ENCODE data around the gene FAM9C. TPM values are rescaled to one million over a fixed set of nuclear protein-coding genes. Genes with fewer than 3 reads are reported as not detected.
A peak's percentile ranks its signal among the peaks of the same experiment; 100 is the strongest.

FAM9C gene
- total and polyA plus RNA-seq, 2 donors (not counting 3 experiments of a cell fraction or from before 2014, with no cell fraction given) = not detected

- DNase-seq (ENCODE audit: low read depth, low spot score) = no peak
- no TSS peak for BruUV-seq (replicated peaks)
- Histone ChIP-seq H3K9ac (replicated peaks; ENCODE audit: extremely low read depth, insufficient read depth, low read length) (no peak overlapping the region), H2AFZ (ENCODE audit: low read depth, low read length) (no peak overlapping the region), H3K27me3 (ENCODE audit: control insufficient read depth in 2 of 2, insufficient read depth in 2 of 2, low read length in 2 of 2) (no peaks in the 10 kb centered on the region), H3K27ac (ENCODE audit: insufficient read depth, low read depth, low read length) (no peak overlapping the region), H3K4me1 (ENCODE audit: control insufficient read depth, extremely low read depth, insufficient read depth, low read length) (peaks cover 14% of the 10 kb centered on the region), H3K9me3 (replicated peaks; ENCODE audit: control insufficient read depth, insufficient read depth, low read length) (no peaks in the 10 kb centered on the region), H3K9me1 (replicated peaks; ENCODE audit: control insufficient read depth, extremely low read depth, insufficient read depth, low read length) (no peaks in the 10 kb centered on the region), H4K20me1 (replicated peaks; ENCODE audit: control insufficient read depth, extremely low read depth, insufficient read depth, low read length) (no peaks in the 10 kb centered on the region), H3K79me2 (ENCODE audit: control insufficient read depth, insufficient read depth, low read length) (no peaks in the 10 kb centered on the region), H3K4me3 (replicated peaks in 1 of 3; ENCODE audit: insufficient read depth in 1 of 3, low read depth in 1 of 3, low read length in 3 of 3) (no peak overlapping the region), H3K36me3 (ENCODE audit: control insufficient read depth in 2 of 2, extremely low read depth in 1 of 2, insufficient read depth in 2 of 2, low read length in 2 of 2) (no peaks in the 10 kb centered on the region), H3K4me2 (ENCODE audit: insufficient read depth, low read length) (no peak overlapping the region)
- POLR2A ChIA-PET = no interaction called here
- dilution Hi-C loops (cut with MboI; ENCODE audit: extremely low pct_ligation_motif_present, low sequenced_read_pairs) (no loop called here), intact Hi-C loops (cut with micrococcal nuclease) (no loop called here)
- no peak for FAIRE-seq
- TF ChIP-seq MAX (IDR thresholded peaks at IDR 0.05; ENCODE audit: insufficient read depth, insufficient read length) = no peak
- TF ChIP-seq EZH2 (IDR thresholded peaks at IDR 0.05; ENCODE audit: borderline replicate concordance, low read depth, low read length, severe bottlenecking) = no peak
- TF ChIP-seq POLR2AphosphoS5 (IDR thresholded peaks at IDR 0.05; ENCODE audit: insufficient read depth, low read depth, low read length) = no peak
- TF ChIP-seq FOS (IDR thresholded peaks at IDR 0.05; ENCODE audit: borderline replicate concordance, insufficient read depth, low read length) = peak; percentile 7
- no peak for TF ChIP-seq POLR2A (IDR thresholded peaks at IDR 0.05; ENCODE audit: low read depth, low read length)
- TF ChIP-seq GATA2 (IDR thresholded peaks at IDR 0.05; ENCODE audit: insufficient read depth, insufficient read length, low read depth, low read length) = no peak
- TF ChIP-seq CTCF (IDR thresholded peaks at IDR 0.05; ENCODE audit: extremely low read depth in 1 of 2, insufficient read depth in 1 of 2, low read depth in 1 of 2, low read length in 2 of 2) = no peak
- no peak for TF ChIP-seq JUN (IDR thresholded peaks at IDR 0.05; ENCODE audit: borderline replicate concordance, insufficient read depth, insufficient read length, low read depth)
- TF ChIP-seq MYC (IDR thresholded peaks at IDR 0.05; ENCODE audit: low read depth, low read length) = no peak
- CTCF ChIA-PET = no interaction called here
These were observed 3.9 kb upstream of the FAM9C start for GRCh38 chrX:13048280-13048679.

All from endothelial cell of umbilical vein (primary cell).